Measurements from ENCODE around the gene MARS1.

DNA sequence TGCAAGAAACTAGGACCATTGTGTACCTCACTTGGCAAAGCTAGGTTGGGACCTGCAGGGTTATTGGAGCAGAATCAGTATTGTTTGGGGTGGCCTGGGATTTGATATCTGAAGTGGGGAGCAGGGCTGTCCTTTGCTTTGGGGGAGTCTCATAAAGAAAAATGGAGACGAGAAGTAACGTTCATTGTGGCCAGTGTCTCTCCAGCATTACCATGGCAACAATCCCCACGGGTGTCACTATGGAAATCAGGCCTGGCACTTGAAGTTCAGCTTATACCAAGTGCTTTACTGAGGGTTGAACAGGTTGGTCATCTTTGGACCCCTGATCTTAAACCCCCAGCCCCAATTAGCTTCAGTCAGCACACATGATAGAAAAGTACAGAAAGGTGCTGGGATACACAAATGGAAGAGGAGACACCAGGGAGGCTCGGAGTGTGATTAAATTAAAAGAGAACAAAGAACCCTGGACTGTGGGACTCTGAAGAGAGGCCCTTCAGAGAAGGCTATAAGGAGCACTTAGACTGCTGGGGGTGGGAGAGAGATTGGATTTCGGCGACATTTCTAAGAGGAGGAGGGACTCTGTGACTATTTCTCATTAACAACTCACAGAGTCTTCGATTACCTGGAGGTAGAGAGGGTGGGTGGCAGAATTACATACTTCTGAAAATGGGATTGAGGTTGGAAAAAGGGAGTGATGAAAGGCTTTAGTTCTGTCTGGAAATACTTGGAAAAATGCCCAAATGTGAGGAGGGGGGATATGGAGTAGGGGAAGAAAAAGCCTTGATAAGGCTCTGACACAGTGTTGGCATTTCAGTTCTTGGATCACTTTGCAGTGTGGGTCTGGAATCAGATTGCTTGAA is 65.7 kb downstream of the MARS1 start:
- no peak for TF ChIP-seq POLR2AphosphoS5 (IDR thresholded peaks at IDR 0.05; ENCODE audit: low read depth, low read length)
- TF ChIP-seq TAF1 (IDR thresholded peaks at IDR 0.05; ENCODE audit: borderline replicate concordance, insufficient read depth, low read length) = no peak
- no peak for TF ChIP-seq FOXP2 (optimal IDR thresholded peaks at IDR 0.05; ENCODE audit: borderline replicate concordance, extremely low read depth, extremely low read length, insufficient read depth)
- TF ChIP-seq, protein P1, sequence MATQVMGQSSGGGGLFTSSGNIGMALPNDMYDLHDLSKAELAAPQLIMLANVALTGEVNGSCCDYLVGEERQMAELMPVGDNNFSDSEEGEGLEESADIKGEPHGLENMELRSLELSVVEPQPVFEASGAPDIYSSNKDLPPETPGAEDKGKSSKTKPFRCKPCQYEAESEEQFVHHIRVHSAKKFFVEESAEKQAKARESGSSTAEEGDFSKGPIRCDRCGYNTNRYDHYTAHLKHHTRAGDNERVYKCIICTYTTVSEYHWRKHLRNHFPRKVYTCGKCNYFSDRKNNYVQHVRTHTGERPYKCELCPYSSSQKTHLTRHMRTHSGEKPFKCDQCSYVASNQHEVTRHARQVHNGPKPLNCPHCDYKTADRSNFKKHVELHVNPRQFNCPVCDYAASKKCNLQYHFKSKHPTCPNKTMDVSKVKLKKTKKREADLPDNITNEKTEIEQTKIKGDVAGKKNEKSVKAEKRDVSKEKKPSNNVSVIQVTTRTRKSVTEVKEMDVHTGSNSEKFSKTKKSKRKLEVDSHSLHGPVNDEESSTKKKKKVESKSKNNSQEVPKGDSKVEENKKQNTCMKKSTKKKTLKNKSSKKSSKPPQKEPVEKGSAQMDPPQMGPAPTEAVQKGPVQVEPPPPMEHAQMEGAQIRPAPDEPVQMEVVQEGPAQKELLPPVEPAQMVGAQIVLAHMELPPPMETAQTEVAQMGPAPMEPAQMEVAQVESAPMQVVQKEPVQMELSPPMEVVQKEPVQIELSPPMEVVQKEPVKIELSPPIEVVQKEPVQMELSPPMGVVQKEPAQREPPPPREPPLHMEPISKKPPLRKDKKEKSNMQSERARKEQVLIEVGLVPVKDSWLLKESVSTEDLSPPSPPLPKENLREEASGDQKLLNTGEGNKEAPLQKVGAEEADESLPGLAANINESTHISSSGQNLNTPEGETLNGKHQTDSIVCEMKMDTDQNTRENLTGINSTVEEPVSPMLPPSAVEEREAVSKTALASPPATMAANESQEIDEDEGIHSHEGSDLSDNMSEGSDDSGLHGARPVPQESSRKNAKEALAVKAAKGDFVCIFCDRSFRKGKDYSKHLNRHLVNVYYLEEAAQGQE (IDR thresholded peaks at IDR 0.05; ENCODE audit: insufficient read depth in 1 of 2, low read depth in 2 of 2, low read length in 2 of 2) = no peak
- TF ChIP-seq SIN3A (IDR thresholded peaks at IDR 0.05; ENCODE audit: borderline replicate concordance, insufficient read depth, low read length) = no peak
